SHP77 (cell line): Measurements from ENCODE around the gene ATF3.

Experiments
- DNase-seq, 2 experiments: peaks; one replicate each; lab custom pipeline; 2025; lab: John Stamatoyannopoulos, UW

Gene ATF3

GRCh38 chr1:212608392-212608958 lies at the start of gene ATF3:
ATF3 (plus strand) TSS chr1:212608761; CDS start chr1:212615022, 6,261 bp downstream.
- DNase-seq, result peak; percentile 97 to 98

GRCh38 chr1:212559929-212560328 lies 48.6 kb upstream of the ATF3 start:
- DNase-seq, result no peak

- DNase-seq, result no peak
Observed at GRCh38 chr1:212560933-212561460, 47.6 kb upstream of the ATF3 start.

GRCh38 chr1:212561501-212561931 lies 47.0 kb upstream of the ATF3 start:
- DNase-seq, result no peak

GRCh38 chr1:212562771-212563170 lies 45.8 kb upstream of the ATF3 start:
- no peak for DNase-seq

GRCh38 chr1:212565079-212565478 lies 43.5 kb upstream of the ATF3 start:
- DNase-seq, result no peak

- DNase-seq, result no peak
Observed at GRCh38 chr1:212565571-212566305, 42.8 kb upstream of the ATF3 start.

- peak; percentile 66 to 78 for DNase-seq
Observed at GRCh38 chr1:212566522-212567479, 41.8 kb upstream of the ATF3 start.

GRCh38 chr1:212567638-212568037 lies 40.9 kb upstream of the ATF3 start:
- no peak for DNase-seq

GRCh38 chr1:212568978-212569537 lies 39.5 kb upstream of the ATF3 start:
- no peak for DNase-seq

GRCh38 chr1:212574732-212575131 lies 33.8 kb upstream of the ATF3 start:
- DNase-seq, result no peak

- no peak for DNase-seq
Observed at GRCh38 chr1:212575333-212575732, 33.2 kb upstream of the ATF3 start.

- no peak for DNase-seq
Observed at GRCh38 chr1:212578041-212578440, 30.5 kb upstream of the ATF3 start.

GRCh38 chr1:212581034-212581433 lies 27.5 kb upstream of the ATF3 start:
- DNase-seq, result no peak

- DNase-seq, result no peak
Observed at GRCh38 chr1:212582291-212582690, 26.3 kb upstream of the ATF3 start.

- no peak for DNase-seq
Observed at GRCh38 chr1:212582808-212583615, 25.5 kb upstream of the ATF3 start.

GRCh38 chr1:212583643-212584042 lies 24.9 kb upstream of the ATF3 start:
- no peak for DNase-seq

GRCh38 chr1:212584092-212584886 lies 24.3 kb upstream of the ATF3 start:
- no peak for DNase-seq

- DNase-seq, result no peak
Observed at GRCh38 chr1:212585210-212585609, 23.4 kb upstream of the ATF3 start.
